Stimulated activated naive CD4-positive, alpha-beta T cell (primary cell): ENCODE data around the gene CASK.
"Not testable (repeated sequence)": the region's sequence is repeated elsewhere in the genome, so short reads cannot be mapped to it uniquely, and the experiment has no call there.

Experiments
- DNase-seq, 6 experiments: peaks; one replicate each; lab custom pipeline; 2025; lab: John Stamatoyannopoulos, UW

The CASK gene

GRCh38 chrX:41689711-41690110, 233.6 kb downstream of the CASK start:
- DNase-seq: no peak

- DNase-seq: peak in 1 of 6 experiments; percentile 1
Observed at GRCh38 chrX:41688835-41689234, 234.5 kb downstream of the CASK start, which contains the start of gene GPR34. Gene GPR34 (plus strand): TSS chrX:41688973. CDS start chrX:41695634, 6,661 bp downstream.

GRCh38 chrX:41688156-41688555, 235.2 kb downstream of the CASK start:
- no peak for DNase-seq

- DNase-seq: no peak
Observed at GRCh38 chrX:41686788-41687187, 236.6 kb downstream of the CASK start.

GRCh38 chrX:41684940-41685339, 238.4 kb downstream of the CASK start:
- DNase-seq: no peak

- no peak for DNase-seq
Observed at GRCh38 chrX:41684138-41684537, 239.2 kb downstream of the CASK start.

GRCh38 chrX:41677183-41678060, 245.9 kb downstream of the CASK start:
- no peak for DNase-seq

- DNase-seq: not testable (repeated sequence)
Observed at GRCh38 chrX:41676361-41676760, 247.0 kb downstream of the CASK start.

- DNase-seq: no peak
Observed at GRCh38 chrX:41672643-41673042, 250.7 kb downstream of the CASK start.

- DNase-seq: no peak
Observed at GRCh38 chrX:41671082-41671481, 252.3 kb downstream of the CASK start.

GRCh38 chrX:41670112-41670511, 253.2 kb downstream of the CASK start:
- DNase-seq: no peak

- DNase-seq: no peak
Observed at GRCh38 chrX:41667631-41668030, 255.7 kb downstream of the CASK start.

- no peak for DNase-seq
Observed at GRCh38 chrX:41666251-41666650, 257.1 kb downstream of the CASK start.

- no peak for DNase-seq
Observed at GRCh38 chrX:41665686-41666085, 257.7 kb downstream of the CASK start.

- DNase-seq: no peak
Observed at GRCh38 chrX:41664908-41665307, 258.4 kb downstream of the CASK start.

GRCh38 chrX:41664375-41664901, 258.9 kb downstream of the CASK start:
- DNase-seq: no peak

- DNase-seq: no peak
Observed at GRCh38 chrX:41661366-41662095, 261.8 kb downstream of the CASK start.

GRCh38 chrX:41655631-41656030, 267.7 kb downstream of the CASK start:
- no peak for DNase-seq

- no peak for DNase-seq
Observed at GRCh38 chrX:41655101-41655500, 268.3 kb downstream of the CASK start.

- no peak for DNase-seq
Observed at GRCh38 chrX:41653125-41653524, 270.2 kb downstream of the CASK start.

GRCh38 chrX:41646201-41646600, 277.2 kb downstream of the CASK start:
- not testable (repeated sequence) for DNase-seq

- no peak for DNase-seq
Observed at GRCh38 chrX:41634284-41634683, 289.1 kb downstream of the CASK start.

- DNase-seq: no peak
Observed at GRCh38 chrX:41630091-41630490, 293.3 kb downstream of the CASK start.
